ENCODE results near the gene MYO18A. TPM values are rescaled to one million over a fixed set of nuclear protein-coding genes. Genes with fewer than 3 reads are reported as not detected.

Gene MYO18A
- total RNA-seq, 1 donor from 2014 or later = 48.2 TPM

DNA sequence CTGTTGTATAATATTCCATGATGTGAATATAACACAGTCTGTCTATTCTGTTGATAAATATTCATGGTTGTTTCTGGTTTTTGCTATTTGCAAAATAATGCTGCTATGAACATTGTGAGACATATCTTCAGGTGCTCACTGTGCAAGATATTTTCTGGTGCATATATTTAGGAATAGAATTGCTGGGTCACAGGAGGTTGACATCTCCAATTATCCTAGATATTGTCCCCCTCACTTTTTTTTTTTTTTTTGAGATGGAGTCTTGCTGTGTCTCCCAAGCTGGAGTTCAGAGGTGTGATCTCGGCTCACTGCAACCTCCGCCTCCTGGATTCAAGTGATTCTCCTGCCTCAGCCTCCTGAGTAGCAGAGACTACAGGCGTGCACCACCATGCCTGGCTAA lies 14.5 kb upstream of the MYO18A start:
- no peak overlapping the region for H3K27ac Mint-ChIP-seq (ENCODE audit: unreplicated experiment)
- no peak for DNase-seq (ENCODE audit: low read depth, low spot score)

DNA sequence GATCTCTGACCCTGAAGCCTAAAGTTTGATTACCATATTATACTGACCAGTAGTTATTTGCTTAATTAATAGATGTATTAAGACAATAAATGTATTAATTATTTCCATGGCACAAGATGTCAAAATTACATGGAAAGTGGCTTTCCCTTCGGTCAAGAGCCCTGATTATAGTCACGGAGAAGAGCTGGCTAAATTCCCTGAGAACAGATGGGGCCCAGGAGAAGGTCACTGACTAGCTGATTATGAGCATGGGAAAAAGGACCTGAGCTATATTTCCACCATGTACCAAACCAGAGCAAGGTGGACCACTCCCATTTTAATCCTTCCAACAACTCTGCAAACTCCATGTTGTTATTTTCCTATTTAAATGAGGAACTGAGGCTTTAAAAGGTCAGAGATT lies 12.9 kb upstream of the MYO18A start:
- Mint-ChIP-seq H3K27me3 (ENCODE audit: low read depth) (no peaks in the 10 kb centered on the region), H3K36me3 (ENCODE audit: low read depth) (no peaks in the 10 kb centered on the region), H3K9me3 (peaks cover 3% of the 10 kb centered on the region), H3K4me1 (peaks cover 9% of the 10 kb centered on the region), H3K27ac (ENCODE audit: unreplicated experiment) (no peak overlapping the region), H3K4me3 (no peak overlapping the region)
- TF ChIP-seq, protein P1, sequence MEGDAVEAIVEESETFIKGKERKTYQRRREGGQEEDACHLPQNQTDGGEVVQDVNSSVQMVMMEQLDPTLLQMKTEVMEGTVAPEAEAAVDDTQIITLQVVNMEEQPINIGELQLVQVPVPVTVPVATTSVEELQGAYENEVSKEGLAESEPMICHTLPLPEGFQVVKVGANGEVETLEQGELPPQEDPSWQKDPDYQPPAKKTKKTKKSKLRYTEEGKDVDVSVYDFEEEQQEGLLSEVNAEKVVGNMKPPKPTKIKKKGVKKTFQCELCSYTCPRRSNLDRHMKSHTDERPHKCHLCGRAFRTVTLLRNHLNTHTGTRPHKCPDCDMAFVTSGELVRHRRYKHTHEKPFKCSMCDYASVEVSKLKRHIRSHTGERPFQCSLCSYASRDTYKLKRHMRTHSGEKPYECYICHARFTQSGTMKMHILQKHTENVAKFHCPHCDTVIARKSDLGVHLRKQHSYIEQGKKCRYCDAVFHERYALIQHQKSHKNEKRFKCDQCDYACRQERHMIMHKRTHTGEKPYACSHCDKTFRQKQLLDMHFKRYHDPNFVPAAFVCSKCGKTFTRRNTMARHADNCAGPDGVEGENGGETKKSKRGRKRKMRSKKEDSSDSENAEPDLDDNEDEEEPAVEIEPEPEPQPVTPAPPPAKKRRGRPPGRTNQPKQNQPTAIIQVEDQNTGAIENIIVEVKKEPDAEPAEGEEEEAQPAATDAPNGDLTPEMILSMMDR (conservative IDR thresholded peaks at IDR 0.05) = no peak
- DNase-seq (ENCODE audit: low read depth, low spot score) = no peak

More for the DNA sequence above, 14.5 kb upstream of the MYO18A start:
- Mint-ChIP-seq H3K4me1 (peaks cover 9% of the 10 kb centered on the region), H3K4me3 (no peak overlapping the region), H3K27me3 (ENCODE audit: low read depth) (no peaks in the 10 kb centered on the region), H3K9me3 (peaks cover 3% of the 10 kb centered on the region), H3K36me3 (ENCODE audit: low read depth) (no peaks in the 10 kb centered on the region)
- TF ChIP-seq, protein P1 (conservative IDR thresholded peaks at IDR 0.05) = no peak

DNA sequence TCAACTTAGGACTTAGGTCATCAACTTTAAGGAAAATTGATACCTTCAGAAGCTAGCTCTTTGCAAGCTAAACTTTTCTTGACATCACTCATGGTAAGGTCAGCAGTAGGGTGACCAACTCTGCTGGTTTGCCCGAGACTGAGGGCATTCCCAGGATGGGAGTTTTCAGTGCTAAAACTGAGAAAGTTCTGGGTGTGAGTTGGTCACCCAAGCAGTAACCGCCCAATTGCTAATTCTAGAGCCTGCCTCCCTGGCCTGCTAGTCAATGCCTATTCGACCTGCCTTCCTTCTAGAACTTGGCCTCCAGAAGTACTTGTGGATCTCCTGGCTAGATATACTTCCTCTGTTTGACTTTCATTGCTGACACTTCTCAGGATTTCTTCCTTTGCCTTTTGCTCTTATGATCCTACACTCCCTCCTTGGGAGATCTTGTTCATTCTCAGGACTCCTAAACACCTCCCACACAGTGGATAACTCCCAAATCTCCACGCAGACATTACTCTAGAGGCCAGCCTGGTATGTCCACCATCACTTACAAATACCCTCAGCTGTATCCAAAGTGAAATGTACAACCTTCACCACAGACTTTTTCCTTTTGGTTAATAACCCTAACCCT lies 10.5 kb upstream of the MYO18A start:
- peaks cover 8% of the 10 kb centered on the region for H3K4me1 Mint-ChIP-seq
- no peak overlapping the region for H3K27ac Mint-ChIP-seq (ENCODE audit: unreplicated experiment)
- DNase-seq (ENCODE audit: low read depth, low spot score) = no peak
- TF ChIP-seq, protein P1 (conservative IDR thresholded peaks at IDR 0.05) = no peak
- no peaks in the 10 kb centered on the region for H3K27me3 Mint-ChIP-seq (ENCODE audit: low read depth)
- H3K9me3 Mint-ChIP-seq = peaks cover 3% of the 10 kb centered on the region
- H3K36me3 Mint-ChIP-seq (ENCODE audit: low read depth) = no peaks in the 10 kb centered on the region
- no peak overlapping the region for H3K4me3 Mint-ChIP-seq

DNA sequence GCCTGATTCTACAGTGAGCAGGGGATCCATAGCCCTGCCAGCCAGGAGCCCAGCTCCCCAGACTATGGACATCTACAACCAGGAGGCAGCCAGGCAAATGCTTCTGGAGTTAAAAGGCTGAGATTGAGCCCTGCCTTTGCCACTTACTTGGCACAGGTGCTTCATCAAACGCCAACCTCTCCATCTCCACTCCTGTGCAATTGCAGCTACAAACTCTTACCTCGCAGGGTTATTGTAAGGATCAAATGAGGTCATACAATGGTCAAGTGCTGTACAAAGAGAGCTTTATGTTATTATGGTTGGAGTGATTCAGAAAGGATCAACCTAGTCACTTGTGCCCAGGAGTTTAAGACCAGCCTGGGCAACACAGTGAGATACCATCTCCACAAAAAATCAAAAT lies 9.8 kb upstream of the MYO18A start:
- H3K4me3 Mint-ChIP-seq = no peak overlapping the region
- TF ChIP-seq, protein P1 (conservative IDR thresholded peaks at IDR 0.05) = no peak
- H3K4me1 Mint-ChIP-seq = peaks cover 1% of the 10 kb centered on the region
- no peaks in the 10 kb centered on the region for H3K27me3 Mint-ChIP-seq (ENCODE audit: low read depth)
- DNase-seq (ENCODE audit: low read depth, low spot score) = no peak
- H3K27ac Mint-ChIP-seq (ENCODE audit: unreplicated experiment) = no peak overlapping the region
- H3K36me3 Mint-ChIP-seq (ENCODE audit: low read depth) = no peaks in the 10 kb centered on the region
- H3K9me3 Mint-ChIP-seq = peaks cover 3% of the 10 kb centered on the region

DNA sequence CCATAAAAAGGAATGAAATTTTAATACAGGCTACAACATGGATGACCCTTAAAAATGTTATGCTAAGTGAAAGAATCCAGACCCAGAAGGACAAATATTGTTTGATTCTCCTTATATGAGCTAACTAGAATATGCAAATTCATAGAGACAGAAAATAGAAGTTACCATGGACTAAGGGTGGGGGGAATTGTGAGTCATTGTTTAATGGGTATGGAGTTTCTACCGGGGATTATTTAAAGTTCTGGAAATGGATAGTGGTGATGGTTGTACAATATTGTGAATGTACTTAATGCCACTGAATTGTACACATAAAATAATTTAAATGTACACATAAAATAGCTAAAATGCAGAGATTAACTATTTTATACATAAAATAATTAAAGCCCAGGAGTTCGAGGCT lies 9.2 kb upstream of the MYO18A start:
- no peak for DNase-seq (ENCODE audit: low read depth, low spot score)
- Mint-ChIP-seq H3K4me3 (no peak overlapping the region), H3K27ac (ENCODE audit: unreplicated experiment) (no peak overlapping the region), H3K36me3 (ENCODE audit: low read depth) (no peaks in the 10 kb centered on the region), H3K4me1 (no peaks in the 10 kb centered on the region), H3K9me3 (peaks cover 3% of the 10 kb centered on the region), H3K27me3 (ENCODE audit: low read depth) (no peaks in the 10 kb centered on the region)
- TF ChIP-seq, protein P1 (conservative IDR thresholded peaks at IDR 0.05) = no peak
